ENCODE results near the gene EIF3I.

GRCh38 chr1:32273391-32274208 is 51.4 kb downstream of the EIF3I start:
- no peak for TF ChIP-seq POLR2A (IDR thresholded peaks at IDR 0.05)
- TF ChIP-seq CTCF (IDR thresholded peaks at IDR 0.05) = no peak
